ENCODE measurements around the gene SCTR. TPM values are rescaled to one million over a fixed set of nuclear protein-coding genes. Genes with fewer than 3 reads are reported as not detected.

SCTR gene
- not detected for polyA plus RNA-seq (2012; ENCODE audit: insufficient read depth, insufficient read length)

GRCh38 chr2:119523952-119524694, at the start of gene SCTR:
Gene SCTR (minus strand): TSS chr2:119524483. CDS start chr2:119524226, 257 bp downstream.
- DNase-seq (ENCODE audit: low read depth, low spot score): no peak
- H3K4me3 ChIP-seq (ENCODE audit: low read length): no peak within 1 kb of the TSS

- no peak for DNase-seq (ENCODE audit: low read depth, low spot score)
- no peak overlapping the region for H3K4me3 ChIP-seq (ENCODE audit: low read length)
These were observed 43.0 kb upstream of the SCTR start for GRCh38 chr2:119567292-119567691.

GRCh38 chr2:119565481-119565880, 41.2 kb upstream of the SCTR start:
- no peak overlapping the region for H3K4me3 ChIP-seq (ENCODE audit: low read length)
- no peak for DNase-seq (ENCODE audit: low read depth, low spot score)

GRCh38 chr2:119553687-119554344, 29.5 kb upstream of the SCTR start:
- no peak for DNase-seq (ENCODE audit: low read depth, low spot score)

GRCh38 chr2:119552902-119553301, 28.6 kb upstream of the SCTR start:
- DNase-seq (ENCODE audit: low read depth, low spot score): no peak
- H3K4me3 ChIP-seq (ENCODE audit: low read length): no peak overlapping the region

More at GRCh38 chr2:119553687-119554344, 29.5 kb upstream of the SCTR start:
- no peak overlapping the region for H3K4me3 ChIP-seq (ENCODE audit: low read length)

- DNase-seq (ENCODE audit: low read depth, low spot score): no peak
- H3K4me3 ChIP-seq (ENCODE audit: low read length): no peak overlapping the region
These were observed 26.6 kb upstream of the SCTR start for GRCh38 chr2:119550856-119551255.

GRCh38 chr2:119550346-119550745, 26.1 kb upstream of the SCTR start:
- H3K4me3 ChIP-seq (ENCODE audit: low read length): no peak overlapping the region
- no peak for DNase-seq (ENCODE audit: low read depth, low spot score)

- DNase-seq (ENCODE audit: low read depth, low spot score): no peak
- H3K4me3 ChIP-seq (ENCODE audit: low read length): no peak overlapping the region
These were observed 25.0 kb upstream of the SCTR start for GRCh38 chr2:119549241-119549640.

GRCh38 chr2:119548516-119549120, 24.3 kb upstream of the SCTR start:
- no peak for DNase-seq (ENCODE audit: low read depth, low spot score)
- no peak overlapping the region for H3K4me3 ChIP-seq (ENCODE audit: low read length)

- no peak for DNase-seq (ENCODE audit: low read depth, low spot score)
- no peak overlapping the region for H3K4me3 ChIP-seq (ENCODE audit: low read length)
These were observed 22.1 kb upstream of the SCTR start for GRCh38 chr2:119546447-119546767.

GRCh38 chr2:119545754-119546446, 21.6 kb upstream of the SCTR start:
- no peak overlapping the region for H3K4me3 ChIP-seq (ENCODE audit: low read length)
- no peak for DNase-seq (ENCODE audit: low read depth, low spot score)

- no peak for DNase-seq (ENCODE audit: low read depth, low spot score)
- H3K4me3 ChIP-seq (ENCODE audit: low read length): no peak overlapping the region
These were observed 20.7 kb upstream of the SCTR start for GRCh38 chr2:119544939-119545475.

GRCh38 chr2:119544075-119544938, 20.0 kb upstream of the SCTR start, which contains the start of gene CFAP221:
Gene CFAP221 (plus strand): TSS chr2:119544449. CDS start chr2:119546132, 1,683 bp downstream.
- no peak for DNase-seq (ENCODE audit: low read depth, low spot score)
- H3K4me3 ChIP-seq (ENCODE audit: low read length): no peak within 1 kb of the TSS

GRCh38 chr2:119541476-119541875, 17.2 kb upstream of the SCTR start:
- H3K4me3 ChIP-seq (ENCODE audit: low read length): no peak overlapping the region
- DNase-seq (ENCODE audit: low read depth, low spot score): no peak

GRCh38 chr2:119537792-119538191, 13.5 kb upstream of the SCTR start:
- no peak overlapping the region for H3K4me3 ChIP-seq (ENCODE audit: low read length)
- no peak for DNase-seq (ENCODE audit: low read depth, low spot score)

GRCh38 chr2:119536707-119537106, 12.4 kb upstream of the SCTR start:
- no peak overlapping the region for H3K4me3 ChIP-seq (ENCODE audit: low read length)
- DNase-seq (ENCODE audit: low read depth, low spot score): no peak

- no peak for DNase-seq (ENCODE audit: low read depth, low spot score)
These were observed 11.9 kb upstream of the SCTR start for GRCh38 chr2:119536211-119536610.

GRCh38 chr2:119533560-119533959, 9.3 kb upstream of the SCTR start:
- no peak overlapping the region for H3K4me3 ChIP-seq (ENCODE audit: low read length)
- DNase-seq (ENCODE audit: low read depth, low spot score): no peak

More at GRCh38 chr2:119536211-119536610, 11.9 kb upstream of the SCTR start:
- no peak overlapping the region for H3K4me3 ChIP-seq (ENCODE audit: low read length)
